Measurements from ENCODE around the gene EXOSC5. TPM values are rescaled to one million over a fixed set of nuclear protein-coding genes. Genes with fewer than 3 reads are reported as not detected.

EXOSC5 gene
- total RNA-seq, result 6.8 and 7.4 TPM in 2 replicates

DNA sequence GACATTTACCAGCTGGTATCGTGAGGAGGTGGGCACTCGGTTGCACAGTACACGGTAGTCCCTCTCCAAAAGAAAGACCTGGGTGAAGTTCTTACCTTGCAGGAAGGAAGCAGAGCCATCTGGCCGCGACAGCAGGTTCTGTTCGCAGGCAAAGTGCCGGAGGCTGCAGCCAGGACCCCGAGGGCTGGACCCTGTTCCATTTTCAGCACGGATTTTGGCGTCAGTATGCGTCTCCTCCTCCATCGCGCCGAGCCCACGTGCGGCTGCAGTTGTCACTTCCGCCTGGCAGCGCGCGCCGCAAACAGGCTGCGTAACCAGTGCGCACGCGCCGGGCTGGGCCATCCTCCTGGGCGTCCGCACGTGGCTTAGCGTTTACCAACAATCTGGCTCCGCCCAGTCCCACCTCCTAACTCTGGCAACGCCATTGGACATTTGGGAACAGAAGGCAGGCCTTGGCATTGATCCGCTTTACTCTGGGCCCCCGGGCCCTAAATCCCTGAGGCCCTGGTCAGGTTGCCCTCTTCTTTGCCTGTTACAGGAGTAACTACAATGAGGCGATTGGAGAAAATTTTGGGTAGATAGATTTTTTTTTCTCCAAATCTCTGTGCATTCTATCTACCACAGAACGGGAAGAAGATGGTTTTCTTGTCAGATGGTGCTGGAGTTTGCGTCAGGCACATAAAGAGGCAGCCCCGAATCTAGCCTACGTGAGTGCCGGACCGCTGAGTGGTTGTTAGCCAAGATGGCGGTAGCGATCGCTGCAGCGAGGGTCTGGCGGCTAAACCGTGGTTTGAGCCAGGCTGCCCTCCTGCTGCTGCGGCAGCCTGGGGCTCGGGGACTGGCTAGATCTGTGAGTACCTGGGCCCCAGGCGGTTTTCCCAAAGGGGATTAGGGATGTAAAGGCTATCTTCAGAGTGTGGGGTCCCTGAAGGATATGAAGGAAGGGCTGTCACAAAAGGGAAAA, at the start of gene EXOSC5, which contains the start of gene BCKDHA:
EXOSC5 (minus strand) TSS at position 274 of the 964 bp plus-strand sequence; CDS start at position 243, 31 bp downstream.
BCKDHA (plus strand) TSS at position 733 of the 964 bp plus-strand sequence; CDS start at position 743, 10 bp downstream.

DNA sequence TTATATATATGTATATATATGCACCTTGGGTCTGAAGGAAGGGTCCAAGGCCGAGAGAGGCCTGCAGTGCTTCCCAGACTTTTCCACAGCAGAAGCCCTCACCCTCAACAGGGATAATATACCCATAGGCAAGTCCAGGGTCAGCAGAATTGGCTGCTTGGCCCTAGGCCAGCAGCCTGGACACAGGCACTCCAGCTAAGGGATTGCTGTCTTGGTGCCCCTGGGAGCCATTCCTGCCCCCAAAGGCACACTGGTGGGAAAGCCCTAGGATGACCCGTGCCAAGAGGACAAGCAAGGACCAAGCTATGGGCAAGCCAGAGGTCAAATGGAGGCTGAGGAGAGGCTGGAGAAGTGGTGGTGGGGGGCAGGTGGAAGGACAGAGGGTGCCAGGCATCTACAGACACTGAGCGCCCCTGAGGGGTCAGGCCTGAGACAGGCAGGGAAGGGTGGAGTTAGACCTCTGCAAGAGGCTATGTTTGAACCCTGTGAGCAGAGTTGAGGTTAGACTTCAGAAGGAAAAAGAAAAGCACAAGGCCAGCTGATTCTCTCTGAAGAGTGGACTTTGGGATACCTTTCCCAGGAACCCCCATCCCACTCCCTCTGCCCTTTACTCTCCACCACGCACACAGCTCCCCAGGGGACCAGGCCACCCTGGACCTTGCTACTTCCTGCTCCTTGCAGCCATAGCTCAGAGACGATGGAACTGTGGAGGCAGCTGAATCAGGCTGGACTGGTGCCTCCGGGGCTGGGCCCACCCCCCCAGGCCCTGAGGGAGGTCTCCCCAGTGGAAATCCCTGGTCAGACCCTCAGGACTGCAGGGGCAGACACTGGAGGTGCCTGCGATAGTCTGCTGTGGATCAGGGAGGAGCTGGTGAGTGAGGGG, 45.6 kb upstream of the EXOSC5 start, which contains the start of gene ERICH4:
ERICH4 (plus strand) TSS at position 684 of the 883 bp plus-strand sequence; CDS start at position 698, 14 bp downstream.

DNA sequence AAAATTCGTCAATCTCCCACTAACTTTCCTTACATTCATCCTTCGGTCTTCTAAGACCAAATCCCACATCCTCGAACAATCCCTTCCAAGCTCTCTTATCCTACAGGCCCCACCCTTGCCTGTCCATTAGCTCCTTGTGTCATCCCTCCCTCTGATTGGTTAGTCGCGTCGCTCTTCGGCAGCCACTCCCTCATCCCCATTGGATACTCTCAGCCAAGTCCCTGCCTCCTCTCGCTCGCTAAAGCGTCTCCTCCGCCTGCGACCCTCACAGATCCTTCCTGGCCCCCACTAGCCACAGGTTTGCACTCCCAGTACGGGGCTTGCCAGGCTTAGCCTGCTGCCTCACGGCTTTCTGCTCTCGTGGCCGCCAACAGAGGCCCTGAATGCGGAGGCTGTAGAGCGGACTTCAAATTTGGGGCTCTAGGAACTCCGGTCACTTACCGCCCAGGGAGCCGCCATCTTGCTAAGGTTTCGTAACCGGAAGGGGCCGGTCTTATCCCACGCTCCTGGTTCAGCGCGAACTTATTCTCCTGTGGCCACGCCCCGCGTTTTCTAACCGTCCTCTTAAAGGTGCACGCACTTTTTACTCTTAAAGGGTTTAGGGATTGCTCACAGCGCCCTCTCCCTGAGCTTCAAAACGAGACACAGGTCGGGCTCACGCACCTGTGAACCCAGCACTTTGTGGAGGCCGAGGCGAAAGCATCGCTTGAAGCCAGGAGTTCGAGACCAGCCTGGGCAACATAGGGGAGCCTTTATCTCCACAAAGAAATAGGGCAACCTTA, 42.5 kb upstream of the EXOSC5 start, which contains the start of gene DMAC2:
DMAC2 (minus strand) TSS at position 472 of the 782 bp plus-strand sequence; CDS start at position 459, 13 bp downstream.

DNA sequence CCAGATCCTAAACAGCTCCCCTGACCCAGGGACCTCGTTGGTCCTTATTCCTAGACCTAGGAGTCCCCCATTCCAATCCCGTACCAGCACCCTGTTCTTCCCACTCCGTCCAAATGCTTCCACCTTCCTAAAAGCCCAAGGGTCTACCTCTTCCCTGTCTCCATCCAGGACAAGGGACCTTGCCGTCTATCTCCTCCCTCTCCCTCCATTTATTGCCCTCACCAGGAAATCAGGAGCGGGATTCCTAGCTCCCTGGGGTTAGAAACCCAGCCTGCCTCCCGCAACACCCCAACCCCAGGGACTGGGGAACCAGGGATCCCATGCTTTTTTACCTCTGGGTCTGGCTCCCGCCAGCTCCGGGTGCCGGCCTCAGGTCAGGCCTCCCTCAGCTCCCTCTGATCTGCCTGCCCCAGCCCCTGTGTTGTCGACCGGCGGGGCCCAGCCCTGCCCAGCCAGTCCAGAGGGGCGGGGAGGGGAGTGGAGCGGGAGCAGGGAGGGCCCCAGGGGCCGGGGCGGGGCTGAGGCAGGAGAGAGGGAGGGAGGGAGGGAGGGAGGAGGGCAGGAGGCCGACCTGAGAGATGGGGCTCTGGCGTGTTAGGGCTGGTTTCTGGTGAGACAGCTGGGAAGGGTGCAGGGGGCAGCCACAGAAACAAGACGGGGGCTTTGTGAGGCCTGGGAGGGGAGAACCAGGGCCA, 29.9 kb upstream of the EXOSC5 start, which contains the start of gene B3GNT8:
B3GNT8 (minus strand) TSS at position 423 of the 695 bp plus-strand sequence. CDS start 596 bp downstream, outside the sequence.

DNA sequence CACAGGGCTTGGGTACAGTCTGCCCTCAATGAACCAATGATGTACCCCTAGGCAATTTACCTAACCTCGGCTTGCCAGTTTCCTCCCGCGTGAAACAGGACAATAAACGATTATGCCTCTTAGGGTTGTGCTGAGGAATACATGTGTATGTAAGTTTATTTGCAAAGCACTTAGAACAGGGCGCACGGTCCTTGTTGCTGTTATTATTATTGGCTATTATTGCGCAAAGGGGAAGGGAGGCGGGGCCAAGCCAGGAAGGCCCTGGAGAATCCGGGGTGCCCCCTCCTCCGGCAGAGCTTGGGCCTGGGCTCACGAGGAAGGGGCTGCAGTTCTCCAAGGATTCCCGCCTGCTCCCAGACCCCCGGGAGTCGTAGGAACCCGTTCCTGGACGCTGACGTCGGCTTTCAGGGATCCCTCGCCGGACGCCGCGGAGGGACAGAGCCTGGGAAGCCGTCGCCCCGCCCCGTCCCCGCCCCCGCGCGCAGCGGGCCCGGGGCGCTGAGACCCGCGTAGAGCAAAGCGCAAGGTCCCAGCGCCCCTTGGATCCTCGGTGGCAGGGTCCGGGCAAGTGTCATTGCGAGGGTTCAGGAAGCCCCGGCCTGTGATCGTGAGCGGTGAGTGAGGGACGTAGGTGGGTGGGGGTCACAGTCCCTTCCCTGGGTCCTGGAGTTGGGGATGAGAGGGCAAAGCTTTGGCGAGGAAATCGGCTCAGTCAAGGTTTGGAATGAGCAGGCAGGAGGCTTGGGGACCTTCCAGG, 20.7 kb downstream of the EXOSC5 start, which contains the start of gene TMEM91:
TMEM91 (plus strand) TSS at position 293 of the 757 bp plus-strand sequence. CDS start 1,777 bp downstream, outside the sequence.

DNA sequence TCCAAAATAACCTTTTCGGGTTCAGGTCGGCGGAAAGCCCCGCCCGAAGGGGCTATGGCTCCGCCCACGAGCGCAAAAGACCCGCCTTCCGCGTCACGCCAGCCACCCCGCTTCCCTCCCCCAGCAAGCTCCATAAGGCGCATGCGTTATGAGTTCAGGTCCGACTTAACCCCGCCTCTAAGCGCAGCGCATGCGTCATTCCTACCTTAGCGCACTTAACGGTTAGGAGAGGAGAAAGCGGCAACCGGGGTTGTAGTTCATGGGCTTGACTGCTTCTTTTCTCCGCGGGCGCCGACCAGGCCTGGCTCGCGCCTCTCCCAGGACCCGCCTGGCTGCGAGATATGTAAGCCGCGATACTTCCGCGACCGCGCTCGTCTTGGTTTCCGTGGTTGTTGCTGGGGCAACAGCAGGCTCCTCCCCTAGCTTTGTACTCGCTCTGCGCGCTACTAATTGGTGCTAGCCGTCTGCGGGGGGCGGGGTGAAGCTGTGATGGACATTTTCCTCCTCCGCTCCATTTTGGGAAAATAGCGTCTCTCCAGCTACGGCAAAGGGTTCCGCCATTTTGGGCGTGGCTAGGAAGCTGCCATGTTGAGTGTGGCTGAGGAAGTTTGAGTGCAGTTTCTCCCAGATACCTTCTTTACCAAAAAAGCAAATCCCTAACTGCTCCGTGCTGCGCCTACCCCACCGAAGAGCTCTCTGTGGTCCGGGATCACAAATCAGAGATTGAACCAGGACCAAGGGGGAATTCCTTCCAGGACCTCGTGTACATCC, 33.2 kb downstream of the EXOSC5 start, which contains the start of gene B9D2:
B9D2 (minus strand) TSS at position 397 of the 771 bp plus-strand sequence. CDS start 630 bp downstream, outside the sequence.

DNA sequence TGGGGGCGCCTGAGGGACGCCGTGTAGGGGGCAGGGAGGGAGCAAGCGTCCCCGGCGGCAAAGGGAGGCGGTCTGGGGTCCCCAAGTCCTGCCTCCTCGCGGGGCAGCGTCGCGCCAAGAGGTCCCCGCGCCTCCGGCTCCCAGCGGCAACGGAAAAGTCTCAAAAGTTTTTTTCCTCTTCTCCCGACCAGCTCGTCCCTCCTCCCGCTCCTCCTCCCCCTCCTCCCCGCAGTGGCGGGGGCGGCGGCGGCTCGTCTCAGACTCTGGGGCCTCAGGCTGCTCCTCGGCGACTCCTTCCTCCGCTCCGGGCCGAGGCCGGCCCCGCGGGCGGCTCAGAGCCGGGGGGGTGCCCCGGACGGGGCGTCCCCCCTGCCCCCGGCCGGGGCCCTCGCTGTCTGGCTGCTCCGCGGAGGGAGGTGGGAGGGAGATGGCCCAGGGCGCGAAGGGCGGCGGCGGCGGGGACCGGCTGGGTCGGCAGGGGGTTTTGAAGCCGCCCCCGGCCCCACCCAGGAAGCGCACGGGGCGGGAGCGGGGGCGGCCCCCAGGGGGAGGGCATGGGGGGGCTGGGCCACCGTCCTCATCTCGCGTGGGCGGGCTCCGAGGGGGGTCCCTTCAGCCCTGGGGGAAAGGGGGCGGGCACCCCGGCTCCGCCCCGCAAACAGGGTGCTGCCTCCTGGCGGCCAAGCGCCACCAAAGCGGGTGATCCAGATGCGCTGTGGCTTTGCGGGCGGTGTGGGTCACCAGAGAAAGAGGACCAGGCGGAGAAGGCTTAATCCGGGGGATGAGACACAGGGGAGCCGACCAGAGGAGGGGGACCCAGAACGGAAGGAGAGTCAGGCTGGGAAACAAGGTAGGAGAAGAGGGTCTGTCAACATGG, 43.5 kb downstream of the EXOSC5 start, which contains the start of gene TGFB1:
TGFB1 (minus strand) TSS at position 457 of the 877 bp plus-strand sequence. CDS start 878 bp downstream, outside the sequence.

Small RNAs within 50 kb of the gene (small RNA-seq; reads per million reads assigned to genes)
- not detected for gene RF00017

Other genes starting within 250 kb of the EXOSC5 start
- not detected in 2 replicates for gene CYP2S1, start 204.1 kb downstream of the EXOSC5 start, total RNA-seq
- 361 and 371 TPM in 2 replicates for gene AXL, start 178.1 kb downstream of the EXOSC5 start, total RNA-seq
- gene HNRNPUL1, start 133.0 kb downstream of the EXOSC5 start, total RNA-seq, result 117 and 128 TPM in 2 replicates
- 15.8 and 20.3 TPM in 2 replicates for gene CCDC97, start 87.2 kb downstream of the EXOSC5 start, total RNA-seq
- 16.2 and 17.5 TPM in 2 replicates for gene TGFB1, start 43.4 kb downstream of the EXOSC5 start, total RNA-seq
- gene B9D2, start 33.2 kb downstream of the EXOSC5 start, total RNA-seq, result 2.9 and 4.9 TPM in 2 replicates
- 3.7 and 5.1 TPM in 2 replicates for gene TMEM91, start 20.8 kb downstream of the EXOSC5 start, total RNA-seq
- 24.5 and 26.4 TPM in 2 replicates for gene BCKDHA, start 459 bp upstream of the EXOSC5 start, total RNA-seq
- 5.8 TPM in 2 replicates for gene B3GNT8, start 30.0 kb upstream of the EXOSC5 start, total RNA-seq
- gene DMAC2, start 42.6 kb upstream of the EXOSC5 start, total RNA-seq, result 35.3 and 36.3 TPM in 2 replicates
- gene ERICH4, start 45.8 kb upstream of the EXOSC5 start, total RNA-seq, result not detected in 2 replicates
- gene CEACAM21, start 178.8 kb upstream of the EXOSC5 start, total RNA-seq, result not detected in 2 replicates
- not detected in 2 replicates for gene CEACAM4, start 229.7 kb upstream of the EXOSC5 start, total RNA-seq